ENCODE measurements around the gene TRPM4. TPM values are rescaled to one million over a fixed set of nuclear protein-coding genes. Genes with fewer than 3 reads are reported as not detected.

Gene TRPM4
- total RNA-seq, 1 donor, result 15.0 TPM

DNA sequence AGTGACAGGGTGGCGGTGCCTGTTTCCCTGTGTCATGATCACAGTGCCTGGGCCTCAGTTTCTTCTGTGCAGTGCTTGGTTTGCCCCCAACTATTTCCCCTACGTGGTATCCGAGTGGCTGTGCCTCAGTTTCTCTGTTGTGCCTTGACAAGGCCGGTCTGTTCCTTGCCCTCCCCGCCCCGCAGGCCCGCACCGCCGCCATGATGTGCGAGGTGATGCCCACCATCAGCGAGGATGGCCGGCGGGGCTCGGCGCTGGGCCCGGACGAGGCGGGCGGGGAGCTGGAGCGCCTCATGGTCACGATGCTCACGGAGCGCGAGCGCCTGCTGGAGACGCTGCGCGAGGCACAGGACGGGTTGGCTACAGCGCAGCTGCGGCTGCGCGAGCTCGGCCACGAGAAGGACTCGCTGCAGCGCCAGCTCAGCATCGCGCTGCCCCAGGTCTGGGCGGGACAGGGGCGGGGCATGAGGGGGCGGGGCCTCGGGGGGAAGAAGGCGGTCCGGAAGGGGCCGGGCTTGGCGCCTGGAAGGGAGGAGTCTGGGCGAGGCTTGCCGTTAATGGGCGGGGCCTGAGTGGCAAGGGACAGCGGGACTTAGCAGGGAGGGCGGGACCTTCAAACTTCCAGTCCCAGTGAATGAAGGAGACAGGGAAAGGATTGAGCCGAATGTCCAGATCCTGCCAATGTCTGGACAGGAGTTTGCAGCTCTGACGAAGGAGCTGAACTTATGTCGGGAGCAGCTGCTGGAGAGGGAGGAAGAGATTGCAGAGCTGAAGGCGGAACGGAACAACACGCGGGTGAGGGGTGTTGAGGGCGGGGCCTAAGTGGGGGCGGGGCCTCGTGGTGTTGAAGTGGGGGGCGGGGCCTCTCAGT lies 29.7 kb upstream of the TRPM4 start:
- TF ChIP-seq CTCF (IDR thresholded peaks at IDR 0.05; ENCODE audit: insufficient read depth, low read length), result peak; percentile 31
- H3K4me3 ChIP-seq (ENCODE audit: low read depth, low read length), result peak overlapping the region; percentile 65
- peak; percentile 95 for DNase-seq (ENCODE audit: low read depth)

- peak overlapping the region; percentile 65 for H3K4me3 ChIP-seq (ENCODE audit: low read depth, low read length)
- no peak for DNase-seq (ENCODE audit: low read depth)
- no peak for TF ChIP-seq CTCF (IDR thresholded peaks at IDR 0.05; ENCODE audit: insufficient read depth, low read length)
Measured at GRCh38 chr19:49128545-49129237, 28.9 kb upstream of the TRPM4 start.

DNA sequence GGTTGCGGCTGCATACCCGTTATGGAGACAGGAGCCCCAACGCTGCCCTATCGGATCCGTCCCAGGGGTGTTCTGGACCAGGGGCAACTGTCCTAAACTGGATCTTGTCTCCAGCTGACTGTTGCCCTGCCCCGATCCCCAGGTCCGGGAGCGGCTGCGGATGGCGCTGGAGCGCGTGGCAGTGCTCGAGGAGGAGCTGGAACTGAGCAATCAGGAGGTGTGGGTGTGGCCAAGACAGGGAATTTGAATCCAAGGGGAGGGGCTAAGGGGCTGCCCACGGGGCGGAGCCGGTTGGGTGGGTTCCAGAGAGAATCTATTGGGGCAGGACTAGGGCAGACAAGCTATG lies 28.4 kb upstream of the TRPM4 start:
- no peak for DNase-seq (ENCODE audit: low read depth)
- no peak for TF ChIP-seq CTCF (IDR thresholded peaks at IDR 0.05; ENCODE audit: insufficient read depth, low read length)
- no peak overlapping the region for H3K4me3 ChIP-seq (ENCODE audit: low read depth, low read length)

- no peak for TF ChIP-seq CTCF (IDR thresholded peaks at IDR 0.05; ENCODE audit: insufficient read depth, low read length)
- no peak for DNase-seq (ENCODE audit: low read depth)
Measured at GRCh38 chr19:49130325-49130724, 27.3 kb upstream of the TRPM4 start.

DNA sequence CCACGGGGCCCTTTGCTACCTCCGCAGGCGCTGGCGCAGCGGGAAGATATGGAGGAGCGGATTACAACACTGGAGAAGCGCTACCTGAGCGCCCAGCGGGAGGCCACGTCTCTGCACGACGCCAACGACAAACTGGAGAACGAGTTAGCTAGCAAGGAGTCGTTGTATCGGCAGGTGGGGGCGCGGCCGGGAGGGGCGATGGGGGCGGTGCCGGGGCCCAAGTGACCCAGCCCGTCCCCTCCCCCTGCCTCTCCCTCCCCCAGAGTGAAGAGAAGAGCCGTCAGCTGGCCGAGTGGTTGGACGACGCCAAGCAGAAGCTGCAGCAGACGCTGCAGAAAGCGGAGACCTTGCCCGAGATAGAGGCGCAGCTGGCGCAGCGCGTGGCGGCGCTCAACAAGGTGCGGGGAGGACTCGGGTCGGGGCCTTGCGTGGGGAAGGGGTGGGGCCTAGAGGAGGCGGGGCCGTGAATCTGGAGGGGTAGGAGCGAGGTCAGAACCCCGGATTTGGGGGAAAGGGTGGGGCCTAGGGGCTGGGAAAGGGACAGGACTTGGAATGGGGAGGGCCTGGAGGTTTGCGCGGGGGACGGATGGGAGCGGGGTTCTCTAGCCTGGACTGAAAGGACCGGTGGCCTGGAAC lies 24.5 kb upstream of the TRPM4 start:
- H3K4me3 ChIP-seq (ENCODE audit: low read depth, low read length), result no peak overlapping the region
- TF ChIP-seq CTCF (IDR thresholded peaks at IDR 0.05; ENCODE audit: insufficient read depth, low read length), result no peak
- no peak for DNase-seq (ENCODE audit: low read depth)

More at GRCh38 chr19:49130325-49130724, 27.3 kb upstream of the TRPM4 start:
- no peak overlapping the region for H3K4me3 ChIP-seq (ENCODE audit: low read depth, low read length)

- no peak overlapping the region for H3K4me3 ChIP-seq (ENCODE audit: low read depth, low read length)
- no peak for TF ChIP-seq CTCF (IDR thresholded peaks at IDR 0.05; ENCODE audit: insufficient read depth, low read length)
- peak; percentile 22 for DNase-seq (ENCODE audit: low read depth)
Measured at GRCh38 chr19:49133621-49134454, 23.8 kb upstream of the TRPM4 start.

Data from fibroblast of the aortic adventitia (primary cell).